WTC11 (cell line): ENCODE results near the gene PYGB. TPM values are rescaled to one million over a fixed set of nuclear protein-coding genes. Genes with fewer than 3 reads are reported as not detected.

Experiments used
- ATAC-seq: fragments of 200-7000 bp; cut with Tn5 transposase; 2 replicates; pipeline ENCODE4 v1.10.0; 2021; ENCODE audit warnings: mild to moderate bottlenecking, moderate library complexity
- CTCF ChIA-PET: fragments of 300-600 bp; sonication (Branson Sonifier 250); formaldehyde crosslinking; loops from one replicate; lab custom pipeline; 2021; ENCODE audit warnings: antibody characterized with exemption; lab: Charles Lee
- POLR2A ChIA-PET: fragments of 350-600 bp; sonication (Branson Sonifier 250); formaldehyde crosslinking; loops from one replicate; lab custom pipeline; 2021; ENCODE audit warnings: antibody characterized with exemption; lab: Charles Lee
- DNase-seq: peaks from one replicate; pipeline ENCODE4 v3.0.0; 2021; ENCODE audit warnings: low spot score
- H3K27ac Mint-ChIP-seq: 2 replicates; pipeline ENCODE4 v1.8.0; 2021; ENCODE audit warnings: mixed read lengths
- H3K27me3 Mint-ChIP-seq: 2 replicates; pipeline ENCODE4 v1.8.0; 2021; ENCODE audit warnings: low read depth, mild to moderate bottlenecking, moderate library complexity, mixed read lengths
- H3K36me3 Mint-ChIP-seq: 2 replicates; pipeline ENCODE4 v1.8.0; 2021; ENCODE audit warnings: mixed read lengths
- H3K4me1 Mint-ChIP-seq: 2 replicates; pipeline ENCODE4 v1.8.0; 2022; ENCODE audit warnings: mixed read lengths
- H3K4me3 Mint-ChIP-seq: 2 replicates; pipeline ENCODE4 v1.8.0; 2021; ENCODE audit warnings: mild to moderate bottlenecking, moderate library complexity, mixed read lengths
- H3K9me3 Mint-ChIP-seq: 2 replicates; pipeline ENCODE4 v1.8.0; 2021; ENCODE audit warnings: mixed read lengths
- ATF3 ChIP-seq: sonication (generic); formaldehyde crosslinking; conservative IDR thresholded peaks from 2 replicates; pipeline ENCODE4 v1.8.1; 2022; ENCODE audit warnings: mild to moderate bottlenecking, missing genetic modification reagents
- CREB1 ChIP-seq: sonication (generic); formaldehyde crosslinking; IDR thresholded peaks from 2 replicates; pipeline ENCODE4 v1.8.0; 2023; ENCODE audit warnings: mild to moderate bottlenecking, missing genetic modification reagents
- CREM ChIP-seq: sonication (generic); formaldehyde crosslinking; IDR thresholded peaks from 2 replicates; pipeline ENCODE4 v1.8.1; 2022; ENCODE audit warnings: mild to moderate bottlenecking, missing genetic modification reagents, moderate library complexity
- GTF2I ChIP-seq: fragments of 250-450 bp; sonication (Bioruptor Pico); conservative IDR thresholded peaks from 2 replicates; pipeline ENCODE4 v1.4.0; 2021; ENCODE audit warnings: mild to moderate bottlenecking
- IRF2 ChIP-seq: sonication (generic); formaldehyde crosslinking; IDR thresholded peaks from 2 replicates; pipeline ENCODE4 v1.8.0; 2022; ENCODE audit warnings: low read depth, missing genetic modification reagents, borderline replicate concordance
- MAX ChIP-seq: sonication (generic); formaldehyde crosslinking; IDR thresholded peaks from 2 replicates; pipeline ENCODE4 v1.8.0; 2022; ENCODE audit warnings: mild to moderate bottlenecking, missing genetic modification reagents
- MXD4 ChIP-seq: fragments of 250-450 bp; sonication (Bioruptor Pico); IDR thresholded peaks from 2 replicates; pipeline ENCODE4 v1.8.0; 2021; ENCODE audit warnings: mild to moderate bottlenecking, moderate library complexity, borderline replicate concordance
- MYBL2 ChIP-seq: sonication (generic); formaldehyde crosslinking; IDR thresholded peaks from 2 replicates; pipeline ENCODE4 v1.8.1; 2023; ENCODE audit warnings: mild to moderate bottlenecking, moderate library complexity, missing genetic modification reagents
- NFATC4 ChIP-seq: fragments of 250-450 bp; sonication (Bioruptor Pico); IDR thresholded peaks from 2 replicates; pipeline ENCODE4 v1.9.0; 2021; ENCODE audit warnings: mild to moderate bottlenecking
- NFE2L1 ChIP-seq: sonication (generic); formaldehyde crosslinking; IDR thresholded peaks from 2 replicates; pipeline ENCODE4 v1.8.1; 2023; ENCODE audit warnings: missing genetic modification reagents
- NR1H2 ChIP-seq: sonication (generic); formaldehyde crosslinking; IDR thresholded peaks from 2 replicates; pipeline ENCODE4 v1.9.0; 2021; ENCODE audit warnings: mild to moderate bottlenecking, moderate library complexity, missing genetic modification reagents
- NR2C2 ChIP-seq: sonication (generic); formaldehyde crosslinking; IDR thresholded peaks from 2 replicates; pipeline ENCODE4 v1.8.0; 2022; ENCODE audit warnings: mild to moderate bottlenecking, missing genetic modification reagents
- PRDM15 ChIP-seq: sonication (generic); formaldehyde crosslinking; IDR thresholded peaks from 2 replicates; pipeline ENCODE4 v1.8.0; 2022; ENCODE audit warnings: missing genetic modification reagents
- PREB ChIP-seq: sonication (generic); formaldehyde crosslinking; IDR thresholded peaks from 2 replicates; pipeline ENCODE4 v1.8.1; 2022; ENCODE audit warnings: mild to moderate bottlenecking, missing genetic modification reagents, moderate library complexity, borderline replicate concordance
- RELA ChIP-seq: sonication (generic); formaldehyde crosslinking; IDR thresholded peaks from 2 replicates; pipeline ENCODE4 v1.8.1; 2022; ENCODE audit warnings: missing genetic modification reagents, mild to moderate bottlenecking, borderline replicate concordance
- RORB ChIP-seq: fragments of 250-450 bp; sonication (Bioruptor Pico); IDR thresholded peaks from 2 replicates; pipeline ENCODE4 v1.9.0; 2021; ENCODE audit warnings: mild to moderate bottlenecking
- SOX15 ChIP-seq: fragments of 250-450 bp; sonication (Bioruptor Pico); IDR thresholded peaks from 2 replicates; pipeline ENCODE4 v1.9.0; 2021; ENCODE audit warnings: mild to moderate bottlenecking
- TEAD4 ChIP-seq: sonication (generic); formaldehyde crosslinking; IDR thresholded peaks from 2 replicates; pipeline ENCODE4 v1.8.0; 2022; ENCODE audit warnings: mild to moderate bottlenecking, missing genetic modification reagents
- ZBTB21 ChIP-seq: sonication (generic); formaldehyde crosslinking; IDR thresholded peaks from 2 replicates; pipeline ENCODE4 v1.8.1; 2023; ENCODE audit warnings: mild to moderate bottlenecking, missing genetic modification reagents, borderline replicate concordance
- ZMAT4 ChIP-seq: fragments of 250-450 bp; sonication (Bioruptor Pico); IDR thresholded peaks from 2 replicates; pipeline ENCODE4 v1.9.0; 2021; ENCODE audit warnings: mild to moderate bottlenecking
- ZNF121 ChIP-seq: sonication (generic); formaldehyde crosslinking; IDR thresholded peaks from 2 replicates; pipeline ENCODE4 v1.8.0; 2023; ENCODE audit warnings: missing genetic modification reagents
- ZNF281 ChIP-seq: sonication (generic); formaldehyde crosslinking; IDR thresholded peaks from 2 replicates; pipeline ENCODE4 v1.8.0; 2023; ENCODE audit warnings: mild to moderate bottlenecking, missing genetic modification reagents
- ZNF396 ChIP-seq: fragments of 250-450 bp; sonication (Bioruptor Pico); IDR thresholded peaks from 2 replicates; pipeline ENCODE4 v1.8.0; 2021; ENCODE audit warnings: mild to moderate bottlenecking, moderate library complexity, borderline replicate concordance
- ZNF416 ChIP-seq: fragments of 250-450 bp; sonication (Bioruptor Pico); IDR thresholded peaks from 2 replicates; pipeline ENCODE4 v1.9.0; 2021; ENCODE audit warnings: mild to moderate bottlenecking, inconsistent platforms
- ZSCAN18 ChIP-seq: fragments of 250-450 bp; sonication (Bioruptor Pico); IDR thresholded peaks from 2 replicates; pipeline ENCODE4 v2.1.2; 2022; ENCODE audit warnings: mild to moderate bottlenecking, moderate library complexity
- total RNA-seq: library from RNA; stranded (reverse); gene quantifications from 3 replicates; pipeline ENCODE4 v1.2.3, GENCODE V29; 2021

Gene PYGB
- total RNA-seq, 1 experiment from 2014 or later, result 48.5 TPM

GRCh38 chr20:25212242-25212641 is 35.6 kb upstream of the PYGB start:
- Mint-ChIP-seq H3K4me1 (no peaks in the 10 kb centered on the region), H3K9me3 (no peaks in the 10 kb centered on the region), H3K4me3 (no peak overlapping the region), H3K27me3 (no peaks in the 10 kb centered on the region), H3K36me3 (peaks cover 23% of the 10 kb centered on the region), H3K27ac (no peak overlapping the region)
- TF ChIP-seq RELA (CRISPR knock-in tag) (no peak), PRDM15 (no peak), PREB (CRISPR knock-in tag) (no peak), RORB (CRISPR knock-in tag) (no peak), CREM (CRISPR knock-in tag) (no peak), ZNF396 (no peak), IRF2 (no peak), ZBTB21 (CRISPR knock-in tag) (no peak), ZNF281 (CRISPR knock-in tag) (no peak), NR2C2 (no peak)
- ChIA-PET POLR2A (no interaction called here), CTCF (no interaction called here)
- DNase-seq, result no peak
- no peak for ATAC-seq

- no peak overlapping the region for H3K4me3 Mint-ChIP-seq
- H3K36me3 Mint-ChIP-seq, result peaks cover 23% of the 10 kb centered on the region
- ChIA-PET CTCF (no interaction called here), POLR2A (no interaction called here)
- ATAC-seq, result no peak
- DNase-seq, result no peak
- H3K27ac Mint-ChIP-seq, result no peak overlapping the region
- no peaks in the 10 kb centered on the region for H3K4me1 Mint-ChIP-seq
- no peaks in the 10 kb centered on the region for H3K27me3 Mint-ChIP-seq
- no peaks in the 10 kb centered on the region for H3K9me3 Mint-ChIP-seq
- TF ChIP-seq MAX (CRISPR knock-in tag), result no peak
- TF ChIP-seq ZNF121 (CRISPR knock-in tag), result peak; percentile 72
These were observed 34.1 kb upstream of the PYGB start for GRCh38 chr20:25213566-25214425.

GRCh38 chr20:25214426-25214790 is 33.5 kb upstream of the PYGB start:
- DNase-seq, result no peak
- POLR2A ChIA-PET, result no interaction called here
- no peaks in the 10 kb centered on the region for H3K27me3 Mint-ChIP-seq
- H3K27ac Mint-ChIP-seq, result no peak overlapping the region
- CTCF ChIA-PET, result no interaction called here
- H3K36me3 Mint-ChIP-seq, result peaks cover 23% of the 10 kb centered on the region
- no peaks in the 10 kb centered on the region for H3K9me3 Mint-ChIP-seq
- no peak for ATAC-seq
- H3K4me1 Mint-ChIP-seq, result no peaks in the 10 kb centered on the region
- H3K4me3 Mint-ChIP-seq, result no peak overlapping the region
- no peak for TF ChIP-seq NR2C2
- TF ChIP-seq GTF2I (CRISPR knock-in tag), result no peak
- no peak for TF ChIP-seq ZNF416 (CRISPR knock-in tag)
- TF ChIP-seq TEAD4 (CRISPR knock-in tag), result no peak
- TF ChIP-seq NFATC4 (CRISPR knock-in tag), result no peak
- no peak for TF ChIP-seq SOX15 (CRISPR knock-in tag)
- no peak for TF ChIP-seq MYBL2 (CRISPR knock-in tag)
- no peak for TF ChIP-seq ZMAT4
- no peak for TF ChIP-seq CREB1
- TF ChIP-seq ATF3 (CRISPR knock-in tag), result no peak
- TF ChIP-seq MXD4 (CRISPR knock-in tag), result no peak
- no peak for TF ChIP-seq NR1H2 (CRISPR knock-in tag)
- TF ChIP-seq NFE2L1 (CRISPR knock-in tag), result no peak
- no peak for TF ChIP-seq ZSCAN18 (CRISPR knock-in tag)
